GM19035 (cell line): ENCODE measurements around the gene MNT.

Source experiments
- ATAC-seq: cut with Tn5 transposase; IDR thresholded peaks from one replicate; pipeline ENCODE4 v1.9.1; 2021; ENCODE audit not compliant: unreplicated experiment

Gene MNT

DNA sequence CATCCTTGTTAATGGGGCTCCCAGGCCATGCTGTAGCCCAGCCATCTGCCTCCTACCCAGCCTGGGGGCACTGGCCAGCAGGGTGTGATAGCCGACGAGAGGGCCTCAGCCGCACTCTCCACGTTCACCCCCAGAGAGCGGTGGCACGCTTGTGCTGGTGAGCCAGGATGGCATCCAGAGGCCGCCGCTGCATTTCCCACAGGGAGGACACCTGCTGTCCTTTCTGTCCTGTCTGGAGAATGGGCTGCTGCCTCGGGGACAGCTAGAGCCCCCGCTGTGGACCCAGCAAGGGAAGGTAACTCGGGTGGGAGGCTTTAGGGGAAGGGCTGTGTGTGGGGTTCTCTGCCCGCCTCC lies 36.1 kb downstream of the MNT start:
- no peak for ATAC-seq

DNA sequence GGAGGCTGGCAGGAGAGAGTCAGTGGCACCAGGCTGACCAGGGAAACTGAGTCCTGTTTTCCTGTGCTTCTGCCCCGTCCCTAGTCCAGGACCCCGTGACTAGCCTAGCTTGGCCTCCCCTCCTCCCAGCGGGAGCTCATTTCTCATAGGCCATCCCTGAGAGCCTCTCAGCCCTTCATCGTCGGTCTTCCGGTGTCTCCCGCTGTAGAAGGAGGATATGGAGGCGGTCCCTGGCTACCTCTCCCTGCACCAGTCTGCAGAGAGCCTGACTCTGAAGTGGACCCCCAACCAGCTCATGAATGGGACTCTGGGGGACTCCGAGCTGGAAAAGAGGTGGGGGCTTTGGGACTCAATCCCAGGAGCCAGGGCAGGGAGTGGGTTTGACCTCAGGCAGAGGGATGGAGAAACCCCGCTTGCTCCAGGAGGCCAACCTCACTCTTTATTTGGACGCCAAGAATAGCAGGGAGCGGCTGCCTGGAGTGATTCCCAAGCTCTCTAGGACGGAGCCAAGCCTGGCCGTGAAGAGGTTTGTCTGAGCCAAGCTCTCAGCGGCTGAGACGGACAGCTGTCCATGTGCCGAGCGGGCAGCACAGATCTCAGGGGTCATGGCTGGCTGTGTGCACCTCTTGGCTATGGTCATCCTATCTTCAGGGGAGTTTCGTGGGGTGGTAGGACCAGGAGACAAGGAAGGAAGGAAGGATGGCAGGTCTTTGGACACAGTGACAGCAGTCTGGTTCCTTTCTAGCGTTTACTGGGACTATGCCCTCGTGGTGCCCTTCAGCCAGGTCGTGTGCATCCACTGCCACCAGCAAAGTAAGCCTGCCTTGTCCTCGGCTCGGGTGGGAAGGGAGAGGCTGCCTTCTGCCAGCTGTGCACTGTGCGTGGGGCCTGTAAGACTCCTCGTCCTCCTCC lies 36.8 kb downstream of the MNT start:
- no peak for ATAC-seq

GRCh38 chr17:2363318-2363717 lies 37.5 kb downstream of the MNT start:
- no peak for ATAC-seq

- ATAC-seq, result no peak
Measured at GRCh38 chr17:2362881-2363280, 38.0 kb downstream of the MNT start.

GRCh38 chr17:2362416-2362815 lies 38.4 kb downstream of the MNT start:
- no peak for ATAC-seq

- ATAC-seq, result no peak
Measured at GRCh38 chr17:2362016-2362415, 38.8 kb downstream of the MNT start.

DNA sequence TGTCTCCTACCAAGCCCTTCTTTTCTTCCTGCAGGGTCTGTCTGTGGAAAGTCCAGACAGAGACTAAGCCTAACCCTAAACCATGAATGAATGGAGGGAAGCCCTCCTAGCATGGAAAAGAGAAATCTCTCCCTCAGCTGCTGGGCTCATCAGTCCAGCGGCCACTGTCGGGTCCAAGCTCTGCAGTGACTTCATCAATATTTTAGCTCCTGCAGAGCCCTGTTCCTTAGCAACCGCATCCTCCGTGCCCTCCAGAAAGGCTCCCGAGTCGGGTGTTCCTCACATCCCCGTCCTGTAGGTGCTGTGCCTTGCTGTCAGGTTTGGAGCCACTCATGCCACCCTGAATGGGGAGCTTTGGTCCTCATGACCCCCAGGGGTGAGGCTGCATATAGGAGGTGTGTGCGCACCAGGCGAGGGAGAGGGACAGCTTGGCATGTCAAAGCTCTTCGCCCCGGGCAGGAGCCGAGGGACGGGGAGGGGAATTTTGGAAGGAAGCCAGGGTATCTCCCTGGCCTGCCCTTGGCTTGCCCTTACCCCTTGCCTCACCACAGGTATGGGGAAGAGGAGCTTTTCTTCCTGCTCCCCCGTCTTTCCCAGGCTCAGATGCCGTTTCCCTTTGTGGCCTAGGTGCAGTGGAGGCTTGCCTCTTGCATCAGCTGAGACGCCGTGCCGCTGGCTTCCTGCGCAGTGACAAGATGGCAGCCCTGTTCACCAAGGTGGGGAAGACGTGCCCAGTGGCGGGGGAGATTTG lies 39.7 kb downstream of the MNT start:
- no peak for ATAC-seq

DNA sequence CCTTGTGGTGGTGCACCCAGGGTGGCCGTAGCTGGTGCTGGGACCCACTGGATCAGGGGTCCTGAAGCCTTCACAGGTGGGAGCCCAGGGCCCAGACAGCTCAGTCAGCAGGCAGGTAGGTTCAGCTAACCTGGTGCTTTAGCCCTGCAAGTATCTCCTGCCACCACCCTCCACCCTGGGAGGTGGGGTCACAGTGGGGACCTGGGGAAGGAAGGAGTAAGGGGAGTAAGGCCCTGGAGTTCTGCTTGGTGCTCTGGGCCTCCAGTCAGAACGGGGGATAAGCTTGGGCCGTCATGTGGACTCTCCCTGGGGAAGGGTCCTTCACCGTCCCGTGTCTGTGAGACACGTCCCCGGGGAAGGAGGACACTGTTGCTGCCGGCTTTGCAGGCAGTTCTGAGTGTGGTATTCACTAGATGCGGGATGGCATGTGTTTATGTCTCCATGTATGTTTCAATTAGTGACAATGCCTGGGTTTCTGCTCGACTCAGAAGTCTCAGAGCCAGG lies 42.9 kb downstream of the MNT start:
- no peak for ATAC-seq

- ATAC-seq, result no peak
Measured at GRCh38 chr17:2357237-2357636, 43.6 kb downstream of the MNT start.

- ATAC-seq, result no peak
Measured at GRCh38 chr17:2354311-2354710, 46.5 kb downstream of the MNT start.

DNA sequence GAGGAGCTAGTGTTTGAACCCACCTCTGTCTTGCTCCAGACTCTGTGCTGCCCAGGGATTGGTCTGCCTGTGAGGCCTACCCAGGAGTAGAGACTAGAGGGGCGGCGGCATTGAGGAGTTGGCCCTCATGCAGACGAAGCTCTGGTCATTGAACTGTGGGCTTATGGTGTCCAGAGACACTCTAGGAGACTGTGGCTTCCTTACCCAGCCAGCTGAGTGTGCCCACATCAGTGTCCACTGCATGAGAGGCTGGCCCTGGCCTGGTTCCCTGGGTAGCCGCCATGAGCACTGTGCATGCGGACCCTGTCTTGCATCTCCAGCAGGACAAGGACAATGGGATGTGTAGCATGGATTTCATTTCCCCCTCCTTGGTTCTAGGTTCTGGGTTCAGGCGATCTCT lies 49.6 kb downstream of the MNT start:
- ATAC-seq, result no peak

DNA sequence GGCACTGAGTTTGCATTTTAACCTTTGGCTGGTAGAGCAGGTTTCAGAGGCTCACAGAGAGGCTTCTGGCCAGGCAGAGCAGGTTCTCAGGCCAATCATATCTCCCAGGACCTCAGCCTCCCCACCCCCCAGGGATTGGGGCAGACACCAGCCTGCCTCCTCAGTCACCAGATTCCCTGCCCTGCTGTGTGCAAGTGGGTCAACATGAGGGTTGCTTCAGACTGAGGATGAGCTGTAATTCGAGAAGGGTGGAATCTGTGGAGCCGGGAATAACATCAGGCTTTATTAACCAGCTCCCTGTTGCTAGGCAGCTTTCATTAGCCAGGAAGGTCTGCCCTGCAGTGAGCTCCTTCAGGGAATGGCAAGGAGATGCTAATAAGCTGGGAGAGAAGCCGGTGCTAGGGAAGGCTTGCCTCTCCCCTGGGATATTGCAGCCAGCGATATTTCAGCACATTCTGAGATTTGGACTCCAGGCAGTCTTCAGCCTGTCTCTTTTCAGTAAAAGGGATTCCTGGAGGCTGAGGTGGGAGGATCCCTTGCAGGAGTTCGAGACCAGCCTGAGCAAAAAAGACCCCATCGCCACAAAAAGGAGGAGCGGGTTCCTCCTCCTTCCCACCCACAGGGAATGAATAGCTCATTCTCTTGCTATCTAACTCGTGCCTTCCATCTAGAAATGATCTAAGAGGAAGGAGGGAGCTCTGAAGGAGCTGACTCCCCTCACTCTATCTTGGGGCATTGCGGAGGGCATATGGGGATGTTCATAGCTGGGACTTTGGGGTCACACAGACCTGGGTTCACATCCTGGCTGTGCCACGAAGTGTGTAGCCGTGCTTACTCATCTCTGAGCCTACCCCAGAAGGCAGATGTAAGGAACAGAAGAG lies 52.8 kb downstream of the MNT start:
- no peak for ATAC-seq

- ATAC-seq, result no peak
Measured at GRCh38 chr17:2346475-2346874, 54.4 kb downstream of the MNT start.

DNA sequence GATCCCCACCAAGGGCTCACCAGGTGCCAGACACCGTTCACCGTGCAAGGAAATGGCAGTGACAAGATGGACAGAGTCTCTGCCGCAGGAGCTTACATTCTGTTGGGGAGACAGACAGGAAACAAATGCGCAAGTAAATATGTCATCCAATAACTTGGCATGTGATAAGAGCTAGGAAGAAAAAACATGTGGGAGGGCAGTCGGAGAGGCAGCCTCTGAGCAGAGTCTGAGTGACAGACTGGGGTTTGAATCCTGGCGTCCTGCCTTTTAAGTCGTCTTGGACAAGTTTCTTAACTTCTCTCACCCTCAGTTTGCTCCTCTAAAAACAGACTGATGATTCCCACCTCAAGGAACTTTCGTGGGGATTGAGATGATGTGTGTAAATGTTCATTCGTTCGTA lies 56.3 kb downstream of the MNT start:
- no peak for ATAC-seq

- no peak for ATAC-seq
Measured at GRCh38 chr17:2343421-2343820, 57.4 kb downstream of the MNT start.

DNA sequence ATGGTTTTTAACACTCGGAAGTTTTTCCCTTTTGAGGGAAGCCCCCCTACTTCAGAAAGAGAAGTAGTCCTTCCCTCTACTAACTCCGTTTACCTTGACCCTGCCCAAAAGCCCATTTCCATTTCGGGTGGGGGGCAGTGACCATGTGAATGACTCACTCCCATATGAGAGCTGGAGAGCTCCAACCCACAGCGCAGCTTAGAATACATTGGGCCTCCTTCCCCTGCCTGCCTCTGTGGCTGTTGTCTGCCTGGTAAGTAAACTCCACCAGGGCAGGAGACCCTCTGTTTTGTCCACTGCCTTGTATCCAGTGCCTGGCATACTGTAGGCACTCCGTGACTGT lies 62.6 kb downstream of the MNT start:
- ATAC-seq, result no peak

GRCh38 chr17:2337544-2338314 lies 63.1 kb downstream of the MNT start:
- peak; percentile 24 for ATAC-seq

GRCh38 chr17:2336852-2337543 lies 63.9 kb downstream of the MNT start, which contains the start of gene SGSM2:
Gene SGSM2, plus strand, starts transcription at chr17:2337501. Its CDS starts 188 bp downstream, at chr17:2337689.
- ATAC-seq, result peak; percentile 31

- ATAC-seq, result peak; percentile 73
Measured at GRCh38 chr17:2336215-2336851, 64.5 kb downstream of the MNT start, which contains the start of gene TSR1. Gene TSR1, minus strand, starts transcription at chr17:2336457. Its CDS starts 30 bp downstream, at chr17:2336427.
